NCI-H524 (cell line): ENCODE data around the gene NTN1.
A peak's percentile ranks its signal among the peaks of the same experiment; 100 is the strongest.

Source experiments
- DNase-seq, 2 experiments: peaks; one replicate each; lab custom pipeline; 2025; lab: John Stamatoyannopoulos, UW

The NTN1 gene

DNA sequence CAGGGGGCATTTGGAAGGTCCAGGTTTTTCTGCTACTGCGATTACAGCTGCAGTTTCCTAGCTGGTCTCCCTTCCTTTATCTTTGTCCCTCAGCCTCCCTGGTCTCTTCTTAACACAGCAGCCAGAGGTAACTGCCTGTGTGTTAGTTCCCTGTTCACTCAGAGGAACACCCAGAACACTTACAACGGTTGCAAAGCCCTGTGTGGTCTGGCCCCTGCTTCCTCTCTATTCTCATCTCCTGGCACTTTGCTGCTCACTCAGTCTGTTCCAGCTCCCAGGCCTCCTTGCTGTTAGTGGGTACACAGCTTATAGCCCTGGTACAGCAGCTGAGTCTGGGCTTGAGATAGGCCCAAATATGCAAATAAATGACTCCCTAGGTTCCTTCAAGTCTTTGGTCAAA lies 16.4 kb downstream of the NTN1 start:
- DNase-seq: no peak

DNA sequence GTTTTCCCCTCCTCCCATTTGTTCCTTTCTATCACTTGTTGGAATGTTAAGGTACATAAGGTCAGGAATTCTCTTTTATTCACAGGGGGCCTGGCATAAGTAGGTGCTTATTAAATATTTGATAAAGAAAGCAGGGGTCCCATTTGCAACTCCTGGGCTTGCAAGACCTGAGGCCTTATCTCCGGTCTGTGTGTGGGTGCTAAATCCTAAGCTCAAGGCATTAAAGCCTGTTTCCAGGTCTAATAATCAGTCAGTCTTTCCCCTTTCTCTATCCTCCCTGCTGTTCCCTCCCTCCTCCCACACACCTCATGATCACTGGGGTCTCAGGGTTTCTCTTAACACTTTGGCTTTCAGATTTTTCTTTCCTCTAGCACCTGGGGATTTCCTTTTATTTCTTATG lies 17.1 kb downstream of the NTN1 start:
- DNase-seq: no peak

DNA sequence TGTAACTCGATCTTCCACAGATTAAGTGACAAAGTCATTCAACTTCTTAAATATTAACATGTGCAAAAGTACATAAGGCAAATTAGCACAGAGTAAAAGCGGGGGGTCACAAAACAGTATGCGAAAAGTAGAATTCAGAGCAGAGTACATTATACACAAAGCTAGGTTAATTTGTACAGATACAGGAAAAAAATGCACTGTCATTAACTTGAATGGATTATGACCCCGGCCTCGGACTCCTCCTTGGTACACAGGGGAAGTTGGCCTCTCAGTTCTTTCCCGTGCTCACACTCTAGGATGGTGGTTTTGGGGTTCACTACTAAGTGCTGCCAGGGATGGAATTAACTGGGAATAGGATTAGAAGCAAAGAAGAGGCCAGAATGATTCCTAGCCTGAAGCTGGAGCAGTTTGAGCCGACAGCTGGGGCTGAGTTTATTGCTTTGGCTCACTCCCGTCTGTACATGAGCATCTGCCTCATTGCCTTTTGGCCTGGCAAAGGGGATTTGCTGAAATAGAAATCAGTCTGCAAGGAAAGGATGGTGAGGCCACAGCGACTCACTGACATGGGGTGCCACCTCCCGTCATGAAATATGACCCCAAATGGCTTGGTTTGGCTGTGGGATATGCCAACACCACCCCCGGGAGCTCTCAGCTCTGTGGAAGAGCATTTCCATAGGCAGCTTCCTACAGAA lies 23.6 kb downstream of the NTN1 start:
- peak; percentile 76 to 88 for DNase-seq

DNA sequence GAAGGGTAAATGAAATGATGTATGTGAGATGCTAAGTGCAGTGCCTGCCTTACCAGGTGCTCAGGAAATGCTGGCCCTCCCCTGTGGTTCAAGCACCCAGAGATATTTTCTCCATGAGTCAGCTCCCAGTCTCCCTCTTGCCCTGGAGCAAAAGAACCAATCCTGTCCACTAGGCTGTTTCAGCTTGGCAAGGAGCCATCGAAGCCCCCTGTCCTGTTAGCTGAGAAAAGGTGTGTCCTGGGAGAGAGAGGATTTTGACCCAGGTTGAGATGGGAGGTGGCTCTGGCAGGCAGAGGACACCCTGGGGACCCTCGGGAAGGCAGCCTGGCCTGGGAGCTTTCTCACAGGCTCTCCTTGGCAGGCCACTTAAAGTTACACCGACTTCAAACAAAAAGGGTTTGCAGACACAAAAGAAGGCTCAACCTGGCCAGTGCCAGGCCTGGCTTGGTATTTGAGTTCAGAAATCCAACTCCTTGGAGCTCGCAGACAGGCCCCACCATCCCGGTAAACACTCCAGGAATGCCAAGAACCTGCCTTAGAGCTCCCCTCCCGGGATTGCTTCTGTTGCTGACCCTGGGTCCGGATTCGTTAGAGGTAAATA lies 29.6 kb downstream of the NTN1 start:
- no peak for DNase-seq

DNA sequence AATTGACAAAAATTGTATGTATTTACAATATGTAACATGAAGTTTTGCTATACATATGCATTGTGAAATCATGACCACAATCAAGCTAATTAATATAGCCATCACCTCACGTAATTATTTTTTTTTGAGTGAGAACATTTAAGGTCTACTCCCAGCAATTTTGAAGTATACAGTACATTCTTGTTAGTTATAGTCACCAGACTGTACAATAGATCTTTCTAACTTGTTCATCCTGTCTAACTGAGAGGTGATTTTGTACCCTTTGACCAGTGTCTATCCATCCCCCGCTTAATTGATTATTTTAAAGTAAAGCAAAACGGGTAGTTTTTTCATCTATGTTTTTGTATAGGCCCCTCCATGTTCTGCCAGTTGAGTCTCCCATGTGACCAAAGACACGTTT lies 30.3 kb downstream of the NTN1 start:
- no peak for DNase-seq

DNA sequence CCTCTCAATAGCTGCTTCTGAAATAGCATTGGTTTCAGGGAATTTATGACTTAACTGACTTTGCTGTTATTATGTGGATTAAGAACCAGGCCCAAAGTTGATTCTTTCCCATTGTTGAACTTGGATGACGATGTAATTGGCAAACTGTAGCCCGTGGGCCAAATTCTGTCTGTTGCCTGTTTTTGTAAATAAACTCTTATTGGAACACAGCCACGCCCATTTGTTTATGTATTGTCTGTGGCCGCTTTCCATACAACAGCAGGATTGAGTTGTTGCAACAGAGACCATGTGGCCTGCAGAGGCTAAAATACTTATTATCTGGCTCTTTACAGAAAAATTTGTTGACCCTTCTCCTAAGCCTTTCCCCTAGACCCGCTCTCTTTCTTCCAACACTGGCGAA lies 31.6 kb downstream of the NTN1 start:
- no peak for DNase-seq

DNA sequence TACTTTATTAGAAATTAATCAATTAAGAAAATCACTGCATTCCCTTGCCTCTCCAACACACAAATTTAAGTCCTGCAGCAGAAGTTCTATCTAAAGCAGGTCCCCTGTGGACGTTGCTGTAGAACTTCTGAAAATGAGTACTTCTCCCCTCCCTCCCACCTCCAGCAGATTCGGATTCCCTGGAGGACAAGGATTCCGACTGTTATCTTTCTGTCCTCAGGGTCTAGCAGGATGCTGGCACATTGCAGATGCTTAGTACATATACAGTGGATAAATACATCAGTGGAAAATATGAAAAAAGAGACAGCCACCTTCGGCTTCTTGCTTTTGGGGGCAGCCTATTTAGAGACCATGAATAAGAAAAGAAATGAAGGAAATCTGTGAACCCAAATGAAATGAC lies 32.1 kb downstream of the NTN1 start:
- DNase-seq: no peak

DNA sequence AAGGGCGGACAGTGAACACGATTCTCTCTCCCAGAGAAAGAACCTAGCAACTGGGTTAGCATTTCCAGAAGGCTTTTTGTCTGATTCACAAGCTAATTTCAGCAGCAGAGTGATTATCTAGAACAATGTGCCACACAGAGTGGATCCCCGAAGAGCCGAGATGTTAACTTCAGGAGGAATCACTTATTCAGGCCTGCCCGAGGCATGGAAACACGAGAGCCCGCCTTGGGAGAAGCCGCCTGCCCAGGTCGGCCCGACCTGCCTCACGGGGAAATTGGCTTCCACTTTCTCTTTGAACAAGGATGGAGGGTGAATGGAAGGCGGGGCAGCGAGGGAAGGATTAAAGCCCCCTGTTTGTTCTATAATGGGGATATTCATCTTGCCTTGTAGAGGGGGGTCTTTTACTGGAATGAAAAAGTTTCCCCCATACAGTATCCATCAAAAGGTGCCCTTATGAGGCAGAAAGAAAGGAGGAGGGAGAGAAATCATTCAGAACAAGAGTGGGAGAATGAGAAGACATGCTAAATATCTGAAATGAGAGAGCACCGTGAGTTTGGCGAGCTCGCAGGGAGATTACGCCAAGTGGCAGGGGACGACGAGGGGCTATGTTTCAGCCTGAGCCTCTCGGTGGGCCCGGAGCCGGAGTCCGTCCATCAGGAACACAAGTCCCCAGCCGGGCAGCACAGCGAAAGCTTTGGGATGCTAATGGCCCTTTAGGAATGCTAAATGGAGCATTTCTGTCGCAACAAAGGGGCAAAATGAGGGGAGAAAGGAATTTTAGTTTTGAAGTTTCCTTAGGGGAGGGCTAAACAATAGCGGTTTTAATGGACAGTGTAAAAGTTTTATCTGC lies 33.0 kb downstream of the NTN1 start:
- DNase-seq: no peak

DNA sequence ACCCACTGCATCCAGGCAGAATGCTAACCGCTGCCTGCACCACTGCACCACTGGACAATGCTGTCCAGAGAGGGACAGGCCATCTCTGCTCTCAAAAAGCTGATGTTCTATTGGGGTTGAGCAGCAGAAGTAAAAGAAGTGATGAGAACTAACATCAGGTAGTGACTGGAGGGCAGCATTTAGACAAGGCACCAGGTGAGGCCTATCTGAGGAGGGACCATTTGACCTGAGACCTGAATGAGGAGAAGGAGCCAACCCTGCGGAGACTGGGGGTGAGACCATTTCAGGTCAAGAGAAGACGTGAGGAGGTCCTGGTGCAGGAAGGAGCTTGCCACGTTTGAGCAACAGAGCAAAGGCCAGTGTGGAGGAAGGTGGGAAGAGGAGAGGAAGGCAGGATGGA lies 34.0 kb downstream of the NTN1 start:
- no peak for DNase-seq

DNA sequence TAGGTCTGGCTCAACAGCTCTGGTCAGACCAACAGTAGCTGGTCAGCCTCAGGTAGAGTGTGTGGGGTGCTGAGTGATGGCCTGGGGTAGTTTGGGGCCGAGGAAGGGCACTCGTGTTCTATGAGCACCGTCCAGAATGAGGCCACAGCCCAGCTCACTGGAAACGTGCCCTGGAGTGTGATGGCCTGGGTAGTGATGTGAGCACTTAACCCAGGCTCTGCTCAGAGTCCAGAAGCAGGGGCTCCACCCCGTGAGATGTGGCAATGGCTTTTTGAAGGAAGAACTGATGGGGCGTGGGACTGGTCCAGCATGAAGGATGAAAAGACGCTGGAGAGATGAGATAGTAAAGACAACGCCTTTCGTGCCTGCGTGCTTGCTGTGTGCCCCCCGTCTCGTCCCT lies 35.3 kb downstream of the NTN1 start:
- no peak for DNase-seq

DNA sequence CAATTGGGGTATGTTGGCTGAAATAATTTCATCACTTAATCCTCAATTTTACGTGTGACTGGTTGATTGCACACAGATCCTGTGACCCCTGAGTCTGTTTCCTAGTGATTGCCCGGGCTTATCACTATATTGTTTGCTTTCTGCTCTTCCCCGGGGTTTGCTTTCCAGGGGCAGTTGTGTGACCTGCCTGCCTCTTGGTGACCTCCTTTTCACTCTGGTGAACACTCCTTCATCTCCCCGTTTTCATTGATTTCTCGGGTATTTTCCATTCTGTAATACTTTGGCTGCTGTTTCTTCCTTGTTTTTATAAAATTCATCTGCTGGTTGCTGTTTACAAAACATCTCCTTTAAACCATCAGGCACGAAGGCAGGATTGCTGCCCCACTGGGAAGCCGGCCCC lies 36.0 kb downstream of the NTN1 start:
- DNase-seq: no peak

DNA sequence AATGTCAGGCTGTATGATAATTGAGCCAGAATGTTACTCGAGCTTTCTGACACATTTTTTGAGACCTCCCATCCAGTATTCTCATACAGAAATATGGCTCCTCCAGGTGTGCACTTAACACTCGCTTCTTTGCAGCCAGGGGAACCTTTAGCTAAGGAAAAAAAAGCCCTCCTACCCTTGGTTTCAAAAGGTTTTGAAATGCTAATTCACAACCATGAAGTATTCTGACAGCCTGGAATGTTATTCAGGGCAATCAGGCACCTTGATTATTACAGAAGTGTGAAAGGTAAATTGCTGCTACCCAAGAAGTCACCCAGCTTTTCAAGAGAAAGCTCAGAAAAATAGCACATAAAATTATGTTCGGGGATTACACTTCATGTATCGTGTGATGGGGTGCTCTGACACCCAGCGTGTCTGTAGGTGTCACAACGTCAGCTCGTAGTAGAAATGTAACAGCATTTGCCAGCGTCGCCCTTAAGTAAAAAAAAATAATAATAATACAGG lies 41.1 kb downstream of the NTN1 start:
- DNase-seq: no peak

DNA sequence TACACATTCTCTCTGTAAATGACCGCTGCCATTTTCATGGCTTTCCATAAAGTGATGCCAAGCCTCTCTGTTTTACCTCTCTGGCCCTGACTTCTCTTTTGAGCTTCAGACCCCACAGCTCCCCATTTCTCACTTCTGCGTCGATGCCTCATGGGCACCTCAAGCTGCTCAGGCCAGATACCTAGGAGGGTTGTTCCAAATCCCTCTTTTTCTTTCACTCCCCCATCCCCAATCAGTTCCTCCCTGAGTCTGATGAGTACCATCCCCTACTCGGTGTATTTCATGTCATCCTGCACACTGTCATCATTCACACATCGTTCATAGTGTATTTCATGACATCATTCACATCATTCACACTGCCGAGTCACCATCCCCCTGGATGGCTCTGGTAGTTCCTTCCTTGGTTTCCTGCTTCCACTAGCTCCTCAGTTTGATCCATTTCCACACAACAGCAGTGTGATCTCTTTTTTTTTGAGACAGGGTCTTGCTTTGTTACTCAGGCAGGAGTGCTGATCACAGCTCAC lies 43.1 kb downstream of the NTN1 start:
- no peak for DNase-seq

DNA sequence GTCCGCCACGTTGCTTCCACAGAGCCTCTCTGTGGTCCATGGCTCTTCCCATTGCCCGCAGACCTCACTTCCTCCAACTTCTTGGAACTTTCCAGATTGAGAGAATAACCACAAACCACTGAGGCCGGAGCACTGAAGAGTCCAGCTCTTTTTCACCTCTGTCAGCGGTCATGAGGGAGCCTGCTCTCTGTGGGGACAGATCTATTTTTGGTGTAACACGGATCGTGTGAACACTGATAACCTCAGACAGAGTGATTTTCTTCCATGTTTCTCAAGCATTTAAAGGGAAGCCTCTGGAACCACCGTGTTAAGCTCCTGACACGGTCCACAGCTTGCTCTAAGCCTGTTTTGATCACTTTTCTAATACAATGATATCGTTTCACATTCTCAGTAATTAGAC lies 49.7 kb downstream of the NTN1 start:
- DNase-seq: no peak

DNA sequence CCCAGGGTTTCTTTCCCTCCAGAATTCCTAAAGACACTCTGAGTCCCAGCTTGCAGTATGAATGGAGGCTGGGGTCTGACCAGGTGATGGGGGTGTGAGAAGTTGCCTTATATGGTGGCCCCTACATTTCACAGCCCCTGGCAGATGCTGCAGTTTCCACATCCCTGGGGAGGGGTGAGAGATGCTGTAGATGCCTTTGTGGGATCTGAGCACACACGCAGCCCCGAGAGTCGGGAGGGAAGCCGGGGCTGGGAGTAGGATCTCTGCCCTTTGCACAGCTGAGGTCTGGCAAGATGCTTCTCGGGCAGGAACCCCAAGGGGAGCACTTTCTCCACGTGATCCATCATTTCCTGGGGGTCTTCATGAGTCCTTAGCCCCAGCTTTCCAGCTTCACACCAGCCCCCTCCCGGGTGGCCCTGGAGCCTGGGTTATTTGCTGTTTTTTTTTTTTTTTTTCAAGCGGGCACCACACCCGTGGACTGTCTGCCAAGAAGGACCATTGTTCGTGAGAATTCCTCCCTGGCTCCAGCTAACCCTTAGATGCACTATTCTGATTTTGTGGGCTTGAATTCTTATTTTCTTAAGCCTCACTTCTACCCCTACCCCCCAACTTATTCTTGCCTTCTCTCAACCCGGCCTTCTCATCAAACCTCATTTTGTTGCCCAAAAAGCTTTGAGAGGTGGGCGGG lies 50.6 kb downstream of the NTN1 start:
- DNase-seq: no peak

DNA sequence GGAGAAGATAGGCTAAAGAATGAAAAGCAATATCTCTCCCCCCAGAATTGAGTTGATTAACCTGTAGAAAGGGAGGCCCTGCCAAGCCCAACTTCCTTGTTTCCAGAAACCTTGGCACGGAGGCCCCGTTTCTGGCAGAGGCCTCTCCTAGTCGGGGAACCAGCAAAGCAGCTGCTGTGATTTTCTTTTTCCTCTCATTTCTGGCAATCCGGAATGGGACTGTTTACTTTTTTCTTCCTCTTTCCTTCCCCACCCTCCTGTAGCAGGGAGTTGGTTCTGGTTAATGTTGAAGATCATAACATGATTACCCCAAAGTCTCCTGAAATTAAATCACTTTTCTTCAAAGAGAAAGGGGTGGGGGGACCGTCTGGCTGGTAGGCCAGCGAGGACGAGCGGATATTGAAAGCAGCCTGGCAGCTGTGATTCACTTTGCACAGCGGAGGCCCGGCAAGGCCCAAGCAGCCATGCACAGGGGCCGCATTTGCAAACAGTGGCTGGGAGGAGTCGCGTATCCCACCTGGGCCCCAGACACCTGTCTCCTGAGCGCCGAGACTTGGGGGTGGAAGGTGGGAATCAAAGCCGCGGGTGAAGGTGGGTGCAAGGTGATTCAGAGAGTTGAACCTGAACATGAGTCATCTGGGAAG lies 51.5 kb downstream of the NTN1 start:
- no peak for DNase-seq

DNA sequence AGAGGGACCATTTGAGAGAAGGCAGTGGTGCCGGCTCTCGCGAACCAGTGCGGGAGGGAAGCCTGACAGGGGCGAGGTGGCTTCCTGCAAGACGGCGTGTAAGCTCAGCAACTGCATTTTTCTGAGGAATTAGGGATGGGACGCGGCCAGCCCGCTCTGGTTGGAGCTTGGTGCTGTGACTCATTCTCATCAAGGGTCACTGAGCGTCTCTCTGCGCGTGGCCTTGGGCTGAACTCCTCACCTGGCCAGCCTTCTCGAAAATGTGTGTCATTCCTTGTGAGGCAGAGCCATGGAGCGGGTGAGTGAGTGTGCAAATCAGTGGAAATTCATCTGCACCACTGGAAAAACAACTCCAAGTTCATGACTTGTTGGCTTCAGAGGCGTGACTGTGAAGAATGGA lies 52.8 kb downstream of the NTN1 start:
- DNase-seq: no peak

DNA sequence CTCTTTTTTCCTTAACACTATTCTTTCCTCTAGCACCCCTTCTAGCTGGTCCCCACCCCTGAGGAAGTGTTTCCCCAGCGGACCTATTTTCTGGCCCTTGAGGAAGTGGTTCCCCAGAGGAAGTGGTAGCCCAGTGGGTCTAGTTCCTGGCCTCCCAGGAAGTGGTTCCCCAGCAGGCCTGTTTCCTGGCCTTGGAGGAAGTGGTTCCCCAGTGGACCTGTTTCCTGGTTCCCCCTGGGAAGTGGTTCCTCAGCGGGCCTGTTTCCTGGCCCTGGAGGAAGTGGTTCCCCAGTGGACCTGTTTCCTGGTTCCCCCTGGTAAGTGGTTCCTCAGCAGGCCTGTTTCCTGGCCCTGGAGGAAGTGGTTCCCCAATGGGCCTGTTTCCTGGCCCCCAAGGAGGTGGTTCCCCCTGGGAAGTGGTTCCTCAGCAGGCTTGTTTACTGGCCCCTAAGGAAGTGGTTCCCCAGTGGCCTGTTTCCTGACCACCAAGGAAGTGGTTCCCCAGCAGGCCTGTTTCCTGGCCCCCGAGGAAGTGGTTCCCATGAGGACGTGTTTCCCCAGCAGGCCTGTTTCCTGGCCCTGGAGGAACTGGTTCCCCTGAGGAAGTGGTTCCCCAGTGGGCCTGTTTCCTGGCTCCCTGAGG lies 58.3 kb downstream of the NTN1 start:
- no peak for DNase-seq

DNA sequence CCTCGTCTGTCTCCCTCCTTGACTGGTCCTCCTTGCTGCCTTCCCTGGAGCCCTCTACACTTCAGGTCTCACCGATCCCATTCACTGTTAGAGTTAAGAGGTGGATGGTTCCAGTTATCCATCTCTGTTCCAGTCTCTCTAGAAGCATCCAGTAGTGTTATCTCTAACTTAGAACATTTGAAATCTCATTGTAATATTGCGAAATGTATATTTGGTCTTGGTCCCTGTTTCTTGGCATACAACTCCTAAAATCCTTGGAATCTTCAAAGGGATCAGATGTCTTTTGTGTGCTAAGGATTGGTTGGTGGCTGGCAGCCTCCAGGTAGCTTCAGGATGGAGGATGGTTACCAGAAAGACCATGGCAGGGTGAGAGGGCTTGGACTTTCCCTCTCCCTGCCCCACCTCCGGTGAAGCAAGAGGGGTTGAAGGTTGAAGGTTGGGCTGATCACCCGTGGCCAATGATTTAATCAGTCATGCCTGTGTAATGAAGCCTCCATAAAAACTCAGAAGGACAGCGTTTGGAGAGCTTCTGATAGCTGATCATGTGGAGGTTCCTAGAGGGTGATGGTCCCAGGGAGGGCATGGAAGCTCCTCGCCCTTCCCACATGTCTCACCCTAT lies 59.1 kb downstream of the NTN1 start:
- DNase-seq: no peak

DNA sequence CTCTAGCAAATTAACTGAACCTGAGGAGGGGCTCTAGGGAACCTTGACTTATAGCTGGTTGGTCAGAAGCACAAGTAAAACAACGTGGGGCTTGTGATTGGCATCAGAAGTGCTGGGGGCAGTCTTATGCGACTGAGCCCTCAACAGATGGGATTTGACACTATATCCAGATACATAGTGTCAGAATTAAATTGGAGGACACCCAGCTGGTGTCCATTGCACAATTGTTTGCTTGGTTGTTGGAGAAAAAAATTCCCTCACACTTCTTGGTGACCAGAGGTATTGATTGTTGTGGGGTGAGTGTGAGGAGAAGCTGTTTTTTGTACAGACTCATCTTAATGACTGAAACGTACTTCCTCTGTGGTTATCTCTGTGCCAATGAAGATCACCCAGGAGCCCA lies 59.7 kb downstream of the NTN1 start:
- no peak for DNase-seq

DNA sequence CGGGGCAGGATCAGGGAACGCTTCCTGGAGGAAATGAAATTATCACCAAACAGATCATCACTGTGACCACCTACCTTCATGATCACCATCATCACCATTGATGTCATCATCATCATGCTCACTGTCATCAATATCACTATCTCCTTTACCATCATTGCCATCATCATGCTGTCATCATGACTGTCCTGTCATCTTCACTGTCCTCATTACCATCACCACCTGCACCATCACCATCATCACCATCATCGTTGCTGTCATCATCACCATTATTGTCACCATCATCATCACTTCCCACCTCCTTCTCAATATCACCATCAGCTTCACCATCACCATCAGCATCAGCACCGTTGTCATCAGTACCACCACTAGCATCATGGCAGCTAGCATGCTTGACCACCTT lies 65.3 kb downstream of the NTN1 start:
- no peak for DNase-seq
